ENCODE measurements around the gene PMEPA1.
"Not testable (repeated sequence)": the region's sequence is repeated elsewhere in the genome, so short reads cannot be mapped to it uniquely, and the experiment has no call there.

The PMEPA1 gene

DNA sequence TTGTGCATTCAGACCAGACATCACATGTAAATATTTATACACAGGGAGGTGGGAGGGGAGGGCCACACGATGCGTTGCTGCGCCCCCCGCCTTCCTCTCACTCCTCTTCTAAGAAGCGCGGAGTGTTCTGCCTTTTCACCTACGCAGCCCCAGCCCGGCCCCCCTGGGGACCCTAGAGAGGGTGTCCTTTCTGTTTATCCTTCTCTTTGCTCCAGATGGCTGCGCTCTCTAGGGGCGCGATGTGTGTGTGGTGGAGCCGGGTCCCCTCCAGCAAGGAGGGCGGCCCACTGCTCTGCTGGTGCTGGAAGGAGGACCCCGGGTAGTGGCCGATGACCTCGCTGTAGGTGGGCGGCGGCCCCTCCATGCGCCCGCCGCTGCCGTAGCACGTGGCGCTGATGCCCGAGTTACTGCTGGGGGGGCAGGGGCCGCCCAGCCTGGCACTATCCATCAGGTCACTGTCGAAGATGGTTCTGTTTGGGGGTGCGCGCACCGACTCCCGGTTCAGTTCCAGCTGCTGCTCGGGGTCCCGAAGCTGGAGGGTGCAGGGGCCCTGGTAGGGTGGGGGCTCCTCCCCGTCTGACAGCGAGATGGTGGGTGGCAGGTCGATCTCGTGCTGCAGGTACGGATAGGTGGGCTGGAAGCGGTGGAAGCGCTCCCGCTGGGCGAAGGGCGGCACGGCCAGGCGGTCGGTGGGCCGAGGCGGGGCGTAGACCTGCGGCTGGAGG lies 57.8 kb downstream of the PMEPA1 start:
- DNase-seq (ENCODE audit: low spot score): no peak

DNA sequence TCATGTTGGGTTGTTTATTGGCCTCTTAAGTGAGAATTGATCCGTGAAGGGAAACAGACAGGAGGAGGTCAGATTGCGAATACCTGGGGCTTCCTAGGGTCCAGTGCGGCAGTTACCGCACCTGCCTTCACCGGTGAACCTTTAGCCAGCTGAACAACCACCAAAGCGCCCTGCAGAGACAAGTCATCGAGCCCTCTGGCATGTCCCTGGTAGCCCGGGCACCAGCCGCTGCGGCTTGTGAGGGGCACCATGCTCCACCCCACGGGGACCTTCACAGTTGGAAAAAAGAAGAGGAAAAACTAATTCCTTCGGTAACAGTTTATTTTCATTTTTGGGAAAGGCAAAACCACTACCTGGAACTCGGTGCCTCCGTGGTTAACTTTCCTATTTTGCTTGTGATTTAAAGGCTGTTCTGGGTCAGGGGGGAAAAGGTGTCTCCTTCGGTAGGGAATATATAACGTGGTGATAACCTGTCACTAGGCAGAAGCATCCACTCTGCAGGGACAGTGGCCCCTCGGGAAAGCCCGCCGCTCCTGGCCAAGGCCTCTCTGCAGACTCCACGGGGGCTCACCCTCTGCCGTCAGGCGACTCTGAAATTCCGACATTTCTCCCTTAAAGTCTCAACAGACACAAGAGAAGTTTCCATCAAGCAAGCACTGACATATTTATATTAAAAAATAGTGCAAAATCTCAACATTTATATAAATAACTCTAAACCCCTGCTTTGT lies 58.9 kb downstream of the PMEPA1 start:
- DNase-seq (ENCODE audit: low spot score): no peak

DNA sequence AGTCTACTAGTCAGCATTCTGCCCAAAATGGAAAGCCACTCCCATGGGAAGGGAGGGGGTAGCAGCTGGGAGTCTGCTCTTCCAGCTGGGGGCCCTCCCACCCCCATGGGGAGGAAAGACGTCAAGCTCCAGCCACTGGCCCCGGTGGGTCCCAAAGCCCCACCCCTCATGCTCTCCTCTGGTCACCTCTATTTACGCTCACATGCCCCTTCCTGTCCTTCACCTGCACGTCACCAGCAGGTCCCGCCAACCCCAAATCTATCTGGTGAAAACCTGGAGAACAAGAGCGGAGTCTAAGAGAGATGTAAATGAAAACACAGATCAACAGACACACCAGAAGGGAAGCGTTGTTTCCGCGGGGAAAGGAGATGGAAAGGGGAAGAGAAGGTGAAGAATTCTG lies 59.5 kb downstream of the PMEPA1 start:
- no peak for DNase-seq (ENCODE audit: low spot score)

DNA sequence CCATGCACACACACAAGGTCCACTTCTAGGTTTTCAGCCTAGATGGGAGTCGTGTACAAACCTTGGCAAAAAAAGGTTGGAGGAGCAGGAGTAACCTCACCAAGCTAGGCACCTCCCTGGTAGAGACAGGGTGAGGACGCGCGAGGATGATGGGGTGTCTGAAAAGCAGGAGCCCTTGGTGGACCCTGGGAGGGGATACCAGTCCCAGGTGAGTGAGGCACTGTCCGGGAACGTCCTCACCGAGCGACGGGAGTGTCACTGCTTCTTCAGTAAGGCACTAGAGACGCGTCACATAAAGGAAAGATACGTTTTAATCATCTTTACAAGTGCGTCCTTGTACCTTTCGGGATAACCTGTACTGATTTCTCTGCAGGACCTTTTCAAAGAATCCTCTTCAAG lies 60.2 kb downstream of the PMEPA1 start:
- no peak for DNase-seq (ENCODE audit: low spot score)

DNA sequence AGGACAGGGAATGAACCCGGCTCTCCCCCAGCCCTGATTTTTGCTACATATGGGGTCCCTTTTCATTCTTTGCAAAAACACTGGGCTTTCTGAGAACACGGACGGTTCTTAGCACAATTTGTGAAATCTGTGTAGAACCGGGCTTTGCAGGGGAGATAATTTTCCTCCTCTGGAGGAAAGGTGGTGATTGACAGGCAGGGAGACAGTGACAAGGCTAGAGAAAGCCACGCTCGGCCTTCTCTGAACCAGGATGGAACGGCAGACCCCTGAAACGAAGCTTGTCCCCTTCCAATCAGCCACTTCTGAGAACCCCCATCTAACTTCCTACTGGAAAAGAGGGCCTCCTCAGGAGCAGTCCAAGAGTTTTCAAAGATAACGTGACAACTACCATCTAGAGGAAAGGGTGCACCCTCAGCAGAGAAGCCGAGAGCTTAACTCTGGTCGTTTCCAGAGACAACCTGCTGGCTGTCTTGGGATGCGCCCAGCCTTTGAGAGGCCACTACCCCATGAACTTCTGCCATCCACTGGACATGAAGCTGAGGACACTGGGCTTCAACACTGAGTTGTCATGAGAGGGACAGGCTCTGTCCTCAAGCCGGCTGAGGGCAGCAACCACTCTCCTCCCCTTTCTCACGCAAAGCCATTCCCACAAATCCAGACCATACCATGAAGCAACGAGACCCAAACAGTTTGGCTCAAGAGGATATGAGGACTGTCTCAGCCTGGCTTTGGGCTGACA lies 60.8 kb downstream of the PMEPA1 start:
- DNase-seq (ENCODE audit: low spot score): no peak

DNA sequence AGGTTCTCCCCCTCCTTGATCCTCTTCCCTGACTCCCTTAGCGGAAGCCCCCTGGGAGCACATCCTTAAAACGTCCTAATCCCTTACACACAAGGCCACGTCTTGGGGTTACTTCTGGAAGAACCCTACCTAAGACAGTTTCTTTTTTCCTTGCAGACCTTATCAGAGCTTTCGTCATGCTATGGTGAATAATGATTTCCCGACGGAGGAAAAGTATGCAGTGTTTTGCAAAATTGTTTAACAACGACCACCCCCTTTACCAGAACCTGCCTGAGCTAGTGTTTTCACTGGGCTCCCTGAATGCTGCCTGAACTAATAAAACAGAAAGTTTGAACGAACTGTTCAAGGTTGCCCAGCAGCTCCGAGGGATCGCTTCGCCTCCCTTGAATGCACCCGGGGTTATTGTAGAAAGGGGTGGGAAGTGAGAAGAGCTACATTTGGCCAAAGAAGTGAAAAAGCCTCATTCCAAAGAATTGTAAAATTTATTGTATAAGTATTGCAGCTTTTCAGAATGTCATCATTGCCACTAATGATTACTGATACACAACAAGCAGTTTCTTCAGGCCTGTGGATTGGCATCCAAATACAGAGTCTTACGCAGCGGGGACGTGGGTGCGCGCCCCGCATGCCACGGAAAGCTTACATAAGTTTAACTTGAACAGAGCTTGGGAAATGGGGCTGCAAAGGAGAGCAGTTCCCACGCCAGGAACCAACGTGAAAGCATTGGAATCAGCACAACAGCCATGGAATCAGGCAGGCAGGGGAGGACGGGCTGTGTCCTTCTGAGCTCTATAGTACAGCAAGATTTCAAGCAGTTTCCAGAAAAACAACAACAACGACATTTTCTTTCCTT lies 61.7 kb downstream of the PMEPA1 start:
- DNase-seq (ENCODE audit: low spot score): no peak

DNA sequence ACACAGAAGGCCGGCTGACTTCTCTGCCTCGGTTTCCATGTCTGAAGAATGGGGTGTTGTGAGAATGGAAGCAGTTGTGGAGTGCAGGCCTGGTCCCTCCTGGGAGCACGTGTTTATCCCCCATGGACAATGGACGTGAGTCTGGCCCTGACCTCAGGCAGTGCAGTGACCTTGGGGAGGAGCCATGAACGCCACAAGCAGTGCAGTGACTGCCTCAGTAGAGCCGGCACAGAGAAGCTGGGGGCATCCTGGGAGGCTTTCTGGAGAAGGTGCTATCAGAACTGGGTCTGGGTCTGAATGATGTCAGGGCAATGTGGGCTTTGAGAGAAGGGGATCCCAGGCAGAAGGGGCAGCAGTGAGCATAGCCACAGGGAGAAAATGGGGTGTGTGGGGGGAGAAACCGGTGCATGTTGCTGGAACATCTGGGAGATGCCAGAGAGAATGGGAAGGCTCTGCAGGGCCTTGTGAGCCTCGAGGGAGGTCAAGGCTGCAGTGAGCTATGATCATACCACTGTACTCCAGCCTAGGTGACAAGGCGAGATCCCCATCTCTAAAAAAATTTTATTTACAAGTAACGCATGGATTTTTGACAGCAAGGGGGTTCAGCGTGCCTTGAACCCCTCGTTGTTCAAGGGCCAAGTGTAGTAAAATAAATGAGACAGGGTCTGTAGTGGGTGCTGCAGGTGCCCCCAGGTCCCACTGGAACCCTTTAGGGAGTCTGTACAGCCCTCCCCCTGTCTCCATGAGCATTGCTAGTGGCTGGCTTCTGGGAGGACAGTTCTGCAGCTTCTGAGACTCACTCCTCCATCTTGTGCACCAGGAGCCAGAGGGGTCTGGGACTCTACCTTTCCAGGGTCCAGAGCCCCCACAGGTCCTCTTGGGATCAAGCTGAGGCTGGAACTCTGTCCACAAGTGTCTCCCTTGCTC lies 62.5 kb downstream of the PMEPA1 start:
- no peak for DNase-seq (ENCODE audit: low spot score)

DNA sequence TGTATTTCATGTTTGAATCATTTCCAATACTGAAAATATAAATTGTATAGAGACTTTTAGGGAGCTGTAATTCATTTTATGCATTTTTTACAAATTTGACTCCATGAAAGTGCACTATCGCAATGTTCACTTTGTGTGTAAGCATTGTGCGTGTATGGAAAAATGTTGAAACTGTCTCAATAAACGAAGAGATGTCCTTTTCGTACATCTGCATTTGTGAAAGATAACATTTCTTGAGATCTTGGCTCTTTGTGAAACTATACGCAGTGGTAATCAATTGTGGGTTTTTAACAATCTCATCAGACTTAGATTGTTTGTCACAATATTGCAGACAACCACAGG lies 70.9 kb downstream of the PMEPA1 start:
- DNase-seq (ENCODE audit: low spot score): no peak

DNA sequence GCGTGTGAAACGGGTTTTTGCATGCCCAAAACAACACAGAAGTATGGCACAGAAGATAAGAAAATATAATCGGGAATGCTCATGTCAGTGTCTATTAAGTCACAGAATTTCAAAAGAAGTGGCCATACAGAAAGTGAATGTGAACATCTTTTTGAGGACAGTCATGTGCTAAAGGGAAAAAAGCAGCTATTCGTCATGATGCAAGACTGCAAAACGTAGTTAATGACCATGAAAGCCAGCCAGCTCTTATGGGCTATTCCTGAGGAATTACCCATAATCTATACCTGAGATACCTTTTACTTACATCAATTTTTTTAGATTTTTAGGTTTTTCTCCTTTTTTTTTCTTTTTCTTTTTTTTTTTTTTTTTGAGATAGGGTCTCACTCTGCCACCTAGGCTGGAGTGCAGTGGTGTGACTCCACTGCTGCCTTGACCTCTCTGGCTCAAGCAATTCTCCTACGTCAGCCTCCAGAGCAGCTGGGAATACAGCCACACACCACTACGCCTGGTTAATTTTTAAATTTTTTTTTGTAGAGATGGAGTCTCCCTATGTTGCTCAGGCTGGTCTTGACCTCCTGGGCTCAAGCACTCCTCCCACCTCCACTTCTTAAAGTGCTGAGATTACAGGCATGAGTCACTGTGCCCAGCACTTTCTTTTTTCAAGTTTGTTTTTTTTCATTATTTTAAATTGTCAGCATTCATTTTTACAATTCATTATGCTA lies 71.5 kb downstream of the PMEPA1 start:
- DNase-seq (ENCODE audit: low spot score): no peak

DNA sequence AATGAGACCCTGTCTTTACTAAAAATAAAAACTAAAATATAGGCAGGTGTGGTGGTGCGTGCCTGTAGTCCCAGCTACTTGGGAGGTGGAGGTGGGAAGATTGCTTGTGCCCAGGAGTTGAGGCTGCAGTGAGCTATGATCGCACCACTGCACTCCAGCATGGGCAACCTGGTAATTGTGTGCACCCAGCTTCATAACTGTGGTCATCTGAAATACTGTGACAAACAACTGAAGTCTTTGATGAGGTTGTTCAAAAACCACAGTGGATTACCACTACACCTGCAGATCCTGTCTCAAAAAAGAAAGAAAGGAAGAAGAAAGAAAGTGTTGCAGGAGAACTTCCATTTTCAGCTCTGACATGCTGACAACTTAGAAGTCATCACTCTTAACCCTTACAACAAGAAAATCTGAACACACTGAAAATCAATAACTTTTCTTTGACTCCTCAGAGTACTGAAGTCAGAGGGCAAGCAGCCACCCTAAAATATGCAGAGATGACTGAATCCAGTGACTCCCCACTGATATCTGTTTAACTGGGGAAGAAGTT lies 75.8 kb downstream of the PMEPA1 start:
- no peak for DNase-seq (ENCODE audit: low spot score)

DNA sequence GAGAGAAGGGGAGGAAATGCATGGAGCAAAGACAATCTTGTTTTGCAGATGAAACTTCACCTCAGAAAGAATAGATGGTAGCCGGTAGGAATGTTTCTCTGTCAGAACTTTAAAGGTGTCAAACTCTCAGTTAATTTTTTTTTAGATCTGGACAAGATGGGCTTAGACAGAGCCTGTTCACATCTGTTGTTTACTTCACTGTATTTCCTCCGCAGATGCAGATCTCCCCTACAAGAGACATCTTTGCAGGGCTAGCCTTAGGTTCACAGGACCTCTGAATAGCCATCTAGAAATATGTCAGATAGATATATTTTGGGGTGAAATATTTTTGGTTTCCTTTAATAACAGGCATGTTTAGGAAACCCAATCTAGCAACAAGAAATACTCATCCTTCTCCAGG lies 77.5 kb downstream of the PMEPA1 start:
- no peak for DNase-seq (ENCODE audit: low spot score)

DNA sequence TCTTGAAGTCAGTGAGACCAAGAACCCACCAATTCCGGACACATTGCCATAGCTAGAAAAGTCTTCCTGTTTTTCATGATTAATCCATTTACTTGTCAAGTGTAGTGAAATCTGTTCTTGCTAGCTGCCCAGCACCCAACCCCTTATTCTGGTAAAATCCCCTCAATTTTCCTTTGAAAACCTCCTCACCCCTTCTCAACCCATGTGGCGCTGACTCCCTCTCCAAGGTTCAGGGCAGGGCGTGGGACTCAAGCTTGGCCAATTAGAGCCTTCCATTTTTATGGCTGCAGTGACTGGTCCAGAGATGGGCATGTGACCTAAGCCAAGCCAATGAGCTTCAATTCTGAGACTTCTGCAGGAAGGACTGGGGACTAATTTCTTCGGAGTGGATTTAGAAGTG lies 79.8 kb downstream of the PMEPA1 start:
- no peak for DNase-seq (ENCODE audit: low spot score)

DNA sequence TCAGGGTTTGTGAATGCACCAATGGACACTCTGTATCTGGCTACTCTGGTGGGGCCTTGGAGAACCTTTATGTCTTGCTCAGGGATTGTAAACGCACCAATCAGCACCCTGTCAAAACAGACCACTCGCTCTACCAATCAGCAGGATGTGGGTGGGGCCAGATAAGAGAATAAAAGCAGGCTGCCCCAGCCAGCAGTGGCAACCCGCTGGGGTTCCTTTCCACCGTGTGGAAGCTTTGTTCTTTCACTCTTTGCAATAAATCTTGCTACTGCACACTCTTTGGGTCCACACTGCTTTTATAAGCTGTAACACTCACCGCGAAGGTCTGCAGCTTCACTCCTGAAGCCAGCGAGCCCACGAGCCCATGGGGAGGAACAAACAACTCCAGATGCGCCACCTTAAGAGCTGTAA lies 80.3 kb downstream of the PMEPA1 start:
- not testable (repeated sequence) for DNase-seq (ENCODE audit: low spot score)

DNA sequence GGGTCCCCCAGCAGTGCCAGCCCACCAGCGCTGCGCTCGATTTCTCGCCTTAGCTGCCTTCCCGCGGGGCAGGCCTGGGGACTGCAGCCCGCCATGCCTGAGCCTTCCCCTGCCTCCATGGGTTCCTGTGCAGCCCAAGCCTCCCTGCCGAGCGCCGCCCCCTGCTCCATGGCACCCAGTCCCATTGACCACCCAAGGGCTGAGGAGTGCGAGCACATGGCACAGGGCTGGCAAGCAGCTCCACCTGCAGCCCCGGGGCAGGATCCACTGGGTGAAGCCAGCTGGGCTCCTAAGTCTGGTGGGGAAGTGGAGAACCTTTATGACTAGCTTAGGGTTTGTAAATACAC lies 80.9 kb downstream of the PMEPA1 start:
- not testable (repeated sequence) for DNase-seq (ENCODE audit: low spot score)

DNA sequence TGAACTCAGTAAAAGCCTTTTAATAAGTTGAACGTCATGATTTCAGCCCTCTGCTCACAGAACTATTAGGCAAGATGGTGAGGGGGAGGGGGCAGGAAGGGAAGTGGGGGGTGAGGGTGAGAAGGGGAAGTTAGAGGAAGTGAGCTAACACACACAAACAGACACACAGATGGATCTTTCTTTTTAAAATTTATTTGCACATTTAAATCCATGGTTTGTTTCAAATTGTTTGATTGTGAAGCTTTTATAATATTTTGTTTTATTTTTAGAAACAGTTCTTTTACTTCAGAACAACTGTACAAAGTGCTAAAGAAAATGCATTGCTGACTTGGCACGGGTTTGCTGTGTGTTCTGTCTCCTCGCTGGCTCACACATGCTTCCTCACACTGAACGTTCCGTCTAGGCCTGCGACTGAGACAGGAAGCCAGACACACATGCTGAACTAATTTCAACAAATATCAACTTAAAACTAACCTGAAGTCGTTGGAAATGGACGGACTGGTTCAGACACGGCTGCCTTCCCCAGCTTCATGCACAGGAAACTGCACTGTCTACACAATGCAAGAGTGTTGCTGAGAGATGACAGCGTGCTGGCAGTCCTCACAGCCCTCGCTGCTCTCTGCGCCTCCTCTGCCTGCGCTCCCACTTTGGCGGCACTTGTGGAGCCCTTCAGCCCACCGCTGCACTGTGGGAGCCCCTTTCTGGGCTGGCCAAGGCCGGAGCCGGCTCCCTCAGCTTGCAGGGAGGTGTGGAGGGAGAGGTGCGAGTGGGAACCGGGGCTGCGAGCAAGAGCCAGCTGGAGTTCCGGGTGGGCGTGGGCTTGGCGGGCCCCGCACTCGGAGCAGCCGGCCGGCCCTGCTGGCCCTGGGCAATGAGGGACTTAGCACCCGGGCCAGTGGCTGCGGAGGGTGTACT lies 81.5 kb downstream of the PMEPA1 start:
- no peak for DNase-seq (ENCODE audit: low spot score)

DNA sequence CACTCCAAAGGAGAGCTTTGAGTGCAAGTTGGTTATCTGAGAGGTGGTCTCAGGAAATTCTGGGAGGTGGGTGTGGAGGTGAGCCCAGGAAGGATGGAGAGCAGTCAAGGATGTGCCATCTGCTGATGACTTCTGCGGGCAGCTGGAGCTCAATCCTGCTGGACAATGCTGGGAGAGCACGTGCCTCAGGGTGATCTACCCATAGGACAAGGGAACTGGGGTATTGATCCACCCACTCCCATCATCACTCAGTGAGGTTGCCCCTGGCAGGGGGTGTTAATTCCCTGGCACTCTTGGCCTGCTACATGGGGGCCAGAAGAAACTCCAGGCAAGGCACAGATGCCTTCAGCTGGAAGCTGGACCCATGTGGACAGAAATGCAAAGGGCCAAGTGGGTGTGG lies 82.5 kb downstream of the PMEPA1 start:
- DNase-seq (ENCODE audit: low spot score): no peak

DNA sequence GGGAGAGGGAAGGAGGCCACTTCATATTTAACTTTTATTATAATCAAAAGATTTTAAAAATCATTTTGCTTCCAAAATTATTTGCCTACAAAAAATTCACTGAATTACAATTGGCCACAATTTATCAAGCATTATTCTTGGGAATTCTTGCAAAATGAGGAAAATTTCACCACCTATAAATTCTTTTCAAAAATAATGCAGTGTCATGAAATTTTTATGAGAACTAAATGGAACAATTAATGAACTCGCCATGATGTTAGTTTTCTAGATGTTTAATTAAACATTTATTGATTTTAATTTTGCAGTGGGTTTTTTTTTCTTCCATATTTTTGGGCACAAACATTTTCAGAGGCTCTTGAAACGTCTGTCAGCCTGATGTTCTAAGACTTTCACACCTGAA lies 83.8 kb downstream of the PMEPA1 start:
- DNase-seq (ENCODE audit: low spot score): no peak

DNA sequence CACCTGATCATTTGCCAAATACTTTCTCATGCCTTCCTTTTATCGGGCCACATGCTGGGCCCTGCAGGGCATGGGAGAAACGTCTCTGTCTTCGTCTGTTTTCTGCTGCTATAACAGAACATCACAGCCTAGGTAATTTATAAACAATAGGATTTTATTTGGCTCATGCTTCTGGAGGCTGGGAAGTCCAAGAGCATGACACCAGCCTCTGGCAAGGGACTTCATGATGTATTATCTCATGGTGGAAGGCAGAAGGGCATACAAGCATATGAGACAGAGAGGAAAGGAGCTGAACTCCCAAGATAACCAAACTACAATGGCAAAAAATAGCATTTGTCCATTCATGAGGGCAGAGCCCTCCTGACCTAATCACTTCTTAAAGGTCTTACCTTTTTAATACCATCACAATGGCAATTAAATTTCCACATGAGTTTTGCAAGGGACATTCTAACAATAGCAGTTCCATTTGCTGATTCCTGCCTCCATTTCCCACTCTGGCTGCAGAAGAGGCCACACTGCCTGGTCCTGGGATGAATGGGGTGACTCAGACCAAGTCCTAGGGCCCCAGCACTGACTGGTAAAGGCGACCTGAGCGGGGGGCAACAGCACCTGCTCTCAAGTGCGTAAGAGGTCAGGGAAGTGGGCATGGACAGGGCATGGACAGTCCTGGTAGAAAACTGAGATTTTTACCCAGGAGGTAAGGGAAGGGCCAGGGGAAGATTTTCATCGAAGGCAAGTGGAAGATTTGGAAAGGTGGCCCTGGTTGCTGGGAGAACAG lies 84.4 kb downstream of the PMEPA1 start:
- DNase-seq (ENCODE audit: low spot score): no peak
